A549 (cell line): ENCODE data around the gene LBHD1. TPM values are rescaled to one million over a fixed set of nuclear protein-coding genes. Genes with fewer than 3 reads are reported as not detected.

ENCODE experiments used
- ATAC-seq, 2 experiments: fragments of 200-7000 bp in 1 of 2; fragments of >200 bp in 1 of 2; cut with Nextera tagmentation in 1 of 2; cut with Tn5 transposase in 1 of 2; 3 replicates each; pipeline versions ENCODE4 v1.8.0 to v1.9.1; 2018 to 2020; ENCODE audit warnings: mild to moderate bottlenecking in 1 of 2, moderate library complexity in 1 of 2
- CTCF ChIA-PET: fragments of 300-600 bp; sonication (Branson Sonifier 250); formaldehyde crosslinking; extraction: SDS; loops from one replicate; lab custom pipeline; 2021; ENCODE audit warnings: antibody characterized with exemption, inconsistent platforms; lab: Yijun Ruan, JAX
- POLR2A ChIA-PET: fragments of 350-600 bp; formaldehyde crosslinking; extraction: SDS; loops from one replicate; lab custom pipeline; 2021; ENCODE audit warnings: antibody characterized with exemption, inconsistent platforms; lab: Yijun Ruan, JAX
- DNase-seq, 2 experiments: peaks; one replicate each; pipeline versions ENCODE4 v3.0.0 to v3.0.0-alpha.2; 2011 to 2016; ENCODE audit warnings: low read depth in 1 of 2, low spot score in 1 of 2
- FAIRE-seq: peaks from 2 replicates; lab custom pipeline; 2011; peaks lifted over from hg19 to GRCh38; lab: Jason Lieb, UNC
- H3K27ac ChIP-seq, 2 experiments: fragments of >200 bp; sonication (Bioruptor Twin); formaldehyde crosslinking; 3 replicates each; pipeline ENCODE4 v1.5.1; 2016 to 2017
- H3K4me1 ChIP-seq: fragments of >200 bp; sonication (Bioruptor Twin); formaldehyde crosslinking; 3 replicates; pipeline ENCODE4 v1.6.1; 2016
- H3K4me2 ChIP-seq: fragments of >200 bp; sonication (Bioruptor Twin); formaldehyde crosslinking; 3 replicates; pipeline ENCODE4 v1.6.1; 2016
- H3K4me3 ChIP-seq: fragments of >200 bp; sonication (Bioruptor Twin); formaldehyde crosslinking; 3 replicates; pipeline ENCODE4 v1.5.1; 2016
- H3K9me3 ChIP-seq: fragments of >200 bp; sonication (Bioruptor Twin); formaldehyde crosslinking; 3 replicates; pipeline ENCODE4 v1.6.1; 2016
- BHLHE40 ChIP-seq: IDR thresholded peaks from 2 replicates; pipeline ENCODE4 v1.6.1; 2012; ENCODE audit warnings: low read depth, low read length, inconsistent platforms
- CBX2 ChIP-seq: fragments of 200-600 bp; sonication (generic); IDR thresholded peaks from 2 replicates; pipeline ENCODE4 v1.6.1; 2016; ENCODE audit warnings: low read depth, mild to moderate bottlenecking, borderline replicate concordance
- CBX8 ChIP-seq: fragments of 200-600 bp; sonication (generic); IDR thresholded peaks from 2 replicates; pipeline ENCODE4 v1.6.1; 2016
- EHF ChIP-seq: fragments of 250-450 bp; sonication (Bioruptor Pico); IDR thresholded peaks from 2 replicates; pipeline ENCODE4 v1.5.0; 2020; ENCODE audit warnings: mild to moderate bottlenecking
- EP300 ChIP-seq, 2 experiments: fragments of >200 bp; sonication (Bioruptor Twin); formaldehyde crosslinking; IDR thresholded peaks; 2 replicates in 1 of 2; 3 replicates in 1 of 2; pipeline ENCODE4 v1.6.1; 2016 to 2017
- FOXS1 ChIP-seq: fragments of 250-450 bp; sonication (Bioruptor Pico); IDR thresholded peaks from 2 replicates; pipeline ENCODE4 v1.5.0; 2020; ENCODE audit warnings: mild to moderate bottlenecking, moderate library complexity
- GATA3 ChIP-seq: IDR thresholded peaks from 2 replicates; pipeline ENCODE4 v1.6.1; 2012; ENCODE audit warnings: borderline replicate concordance
- HOXA7 ChIP-seq: fragments of 250-450 bp; sonication (Bioruptor Pico); IDR thresholded peaks from 2 replicates; pipeline ENCODE4 v1.5.0; 2020; ENCODE audit warnings: mild to moderate bottlenecking, moderate library complexity
- HOXB13 ChIP-seq: fragments of 250-450 bp; sonication (Bioruptor Pico); IDR thresholded peaks from 2 replicates; pipeline ENCODE4 v1.5.0; 2020; ENCODE audit warnings: low read depth, mild to moderate bottlenecking, moderate library complexity
- HOXB5 ChIP-seq: fragments of 250-450 bp; sonication (Bioruptor Pico); IDR thresholded peaks from 2 replicates; pipeline ENCODE4 v1.5.0; 2020; ENCODE audit warnings: mild to moderate bottlenecking, moderate library complexity
- JUN ChIP-seq, 2 experiments: fragments of >200 bp; sonication (Bioruptor Twin); formaldehyde crosslinking; IDR thresholded peaks; 2 replicates in 1 of 2; 3 replicates in 1 of 2; pipeline ENCODE4 v1.6.1; 2016 to 2017
- MYC ChIP-seq: IDR thresholded peaks from 2 replicates; pipeline ENCODE4 v1.6.1; 2012; ENCODE audit warnings: mild to moderate bottlenecking, inconsistent platforms, low read length, improper control_type of control experiment, borderline replicate concordance
- POLR2A ChIP-seq: IDR thresholded peaks from 2 replicates; pipeline ENCODE4 v1.6.1; 2012; ENCODE audit warnings: mild to moderate bottlenecking, low read length
- POLR2AphosphoS2 ChIP-seq: conservative IDR thresholded peaks from 2 replicates; pipeline ENCODE4 v1.6.1; 2012; ENCODE audit warnings: low read length, improper control_type of control experiment, inconsistent platforms
- RAD21 ChIP-seq, 2 experiments: fragments of >200 bp in 1 of 2; sonication (Bioruptor Twin) in 1 of 2; formaldehyde crosslinking in 1 of 2; IDR thresholded peaks in 1 of 2; conservative IDR thresholded peaks in 1 of 2; 2 replicates in 1 of 2; 3 replicates in 1 of 2; pipeline ENCODE4 v1.6.1; 2012 to 2018; ENCODE audit warnings: inconsistent platforms in 1 of 2
- RARB ChIP-seq: fragments of 250-450 bp; sonication (Bioruptor Pico); IDR thresholded peaks from 2 replicates; pipeline ENCODE4 v1.8.0; 2021; ENCODE audit warnings: mild to moderate bottlenecking, moderate library complexity
- RFX5 ChIP-seq: fragments of 450-650 bp; IDR thresholded peaks from 2 replicates; pipeline ENCODE4 v1.7.1; 2014; ENCODE audit warnings: antibody characterized with exemption, mild to moderate bottlenecking, moderate library complexity
- TFCP2L1 ChIP-seq: fragments of 250-450 bp; sonication (Bioruptor Pico); IDR thresholded peaks from 2 replicates; pipeline ENCODE4 v1.5.0; 2021; ENCODE audit warnings: mild to moderate bottlenecking
- ZC3H11A ChIP-seq: fragments of 450-650 bp; IDR thresholded peaks from 2 replicates; pipeline ENCODE4 v1.6.1; 2014; ENCODE audit warnings: antibody characterized with exemption, mild to moderate bottlenecking
- ZNF302 ChIP-seq: fragments of 250-450 bp; sonication (Bioruptor Pico); IDR thresholded peaks from 2 replicates; pipeline ENCODE4 v1.9.0; 2021; ENCODE audit warnings: inconsistent platforms, mild to moderate bottlenecking, moderate library complexity
- WGBS: methylation state at CpG from one replicate; pipeline ENCODE4 v1.1.6; 2017; ENCODE audit errors: missing lambda C conversion rate; 5-methylcytosine and 5-hydroxymethylcytosine counted together
- polyA plus RNA-seq, 4 experiments: library from polyadenylated mRNA; depleted of rRNA in 3 of 4; stranded (reverse); fragments of >200 nt; fragmentation: RNase III in 1 of 4; extraction: RNeasy Plus Mini Kit Qiagen cat#74134 plus additional on column Dnase treatment in 1 of 4; gene quantifications; 2 replicates in 3 of 4; 3 replicates in 1 of 4; pipeline ENCODE4 v1.2.3, GENCODE V29; 2011 to 2017
- TF ChIP-seq, protein P1 (sequence below): IDR thresholded peaks from 2 replicates; pipeline ENCODE4 v1.6.1; 2012
- TF ChIP-seq, protein P2 (sequence below): fragments of >200 bp; sonication (Bioruptor Twin); formaldehyde crosslinking; IDR thresholded peaks from 3 replicates; pipeline ENCODE4 v1.5.1; 2016
- TF ChIP-seq, protein P3 (sequence below): IDR thresholded peaks from 2 replicates; pipeline ENCODE4 v1.6.1; 2012
- TF ChIP-seq, protein P4 (sequence below): fragments of 450-650 bp; IDR thresholded peaks from 2 replicates; pipeline ENCODE4 v1.6.1; 2014; ENCODE audit warnings: antibody characterized with exemption
- TF ChIP-seq, protein P5 (sequence below): fragments of 200-600 bp; sonication (generic); IDR thresholded peaks from 2 replicates; pipeline ENCODE4 v1.6.1; 2016; ENCODE audit warnings: antibody characterized with exemption, mild to moderate bottlenecking, moderate library complexity
- TF ChIP-seq, protein P6 (sequence below): fragments of 250-450 bp; sonication (Bioruptor Pico); IDR thresholded peaks from 2 replicates; pipeline ENCODE4 v1.5.0; 2020; ENCODE audit warnings: low read depth, mild to moderate bottlenecking, moderate library complexity

LBHD1 gene
- polyA plus RNA-seq, 2 of the 4 experiments (the other 2 are of a cell fraction), result 4.1 to 6.8 TPM

DNA sequence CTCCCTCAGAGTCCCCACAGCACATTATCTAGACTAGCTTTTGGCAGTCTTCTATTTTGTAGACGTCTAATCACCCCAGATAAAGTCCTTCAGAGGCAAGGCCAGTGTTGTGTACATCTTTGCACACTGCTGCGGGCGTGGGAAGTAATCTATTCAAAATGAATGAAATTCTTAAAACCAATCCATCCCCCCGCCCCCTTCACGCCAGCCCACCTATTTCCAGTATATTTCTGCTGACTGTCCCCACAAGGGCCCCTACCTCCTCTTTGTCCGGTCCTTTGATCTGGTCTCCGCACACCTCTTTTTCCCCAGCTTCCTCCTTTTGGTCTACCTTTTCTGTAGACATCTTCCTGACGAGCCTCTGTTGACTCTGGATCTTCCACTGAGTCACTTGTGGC is 34.8 kb upstream of the LBHD1 start:
- peak overlapping the region in 1 of 2 experiments; percentile 92; a peak in 2 of 6 replicates for H3K27ac ChIP-seq
- DNase-seq, result no peak
- H3K9me3 ChIP-seq, result no peaks in the 10 kb centered on the region
- no peak for FAIRE-seq
- ChIA-PET POLR2A (interaction anchor here (1.0 to 6.1 kb wide), 7 partner anchors 21 to 294 kb away, joined by 3 to 64 read pairs (median 7); partner anchors contain the start of genes C11orf98, CSKMT, EEF1G and HNRNPUL2), CTCF (interaction anchor here (1.0 to 5.3 kb wide), 8 partner anchors 9 to 56 kb away, joined by 3 to 37 read pairs (median 6); partner anchors contain the start of genes HNRNPUL2, LBHD1, TTC9C and UQCC3)
- H3K4me3 ChIP-seq, result no peak overlapping the region
- TF ChIP-seq MYC (no peak), ZNF302 (no peak), BHLHE40 (no peak), EP300 (IDR thresholded peaks at IDR 0.05) (no peak), GATA3 (no peak), RFX5 (no peak), HOXB13 (CRISPR knock-in tag) (no peak), RARB (CRISPR knock-in tag) (no peak), FOXS1 (CRISPR knock-in tag) (no peak), POLR2A (no peak)
- TF ChIP-seq, protein P1, sequence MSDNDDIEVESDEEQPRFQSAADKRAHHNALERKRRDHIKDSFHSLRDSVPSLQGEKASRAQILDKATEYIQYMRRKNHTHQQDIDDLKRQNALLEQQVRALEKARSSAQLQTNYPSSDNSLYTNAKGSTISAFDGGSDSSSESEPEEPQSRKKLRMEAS, result no peak
- WGBS, result 85% methylated on average over 8 of the region's 8 CpGs
- peaks cover 26% of the 10 kb centered on the region for H3K4me1 ChIP-seq
- peak overlapping the region; percentile 78 for H3K4me2 ChIP-seq
- no peak for ATAC-seq

DNA sequence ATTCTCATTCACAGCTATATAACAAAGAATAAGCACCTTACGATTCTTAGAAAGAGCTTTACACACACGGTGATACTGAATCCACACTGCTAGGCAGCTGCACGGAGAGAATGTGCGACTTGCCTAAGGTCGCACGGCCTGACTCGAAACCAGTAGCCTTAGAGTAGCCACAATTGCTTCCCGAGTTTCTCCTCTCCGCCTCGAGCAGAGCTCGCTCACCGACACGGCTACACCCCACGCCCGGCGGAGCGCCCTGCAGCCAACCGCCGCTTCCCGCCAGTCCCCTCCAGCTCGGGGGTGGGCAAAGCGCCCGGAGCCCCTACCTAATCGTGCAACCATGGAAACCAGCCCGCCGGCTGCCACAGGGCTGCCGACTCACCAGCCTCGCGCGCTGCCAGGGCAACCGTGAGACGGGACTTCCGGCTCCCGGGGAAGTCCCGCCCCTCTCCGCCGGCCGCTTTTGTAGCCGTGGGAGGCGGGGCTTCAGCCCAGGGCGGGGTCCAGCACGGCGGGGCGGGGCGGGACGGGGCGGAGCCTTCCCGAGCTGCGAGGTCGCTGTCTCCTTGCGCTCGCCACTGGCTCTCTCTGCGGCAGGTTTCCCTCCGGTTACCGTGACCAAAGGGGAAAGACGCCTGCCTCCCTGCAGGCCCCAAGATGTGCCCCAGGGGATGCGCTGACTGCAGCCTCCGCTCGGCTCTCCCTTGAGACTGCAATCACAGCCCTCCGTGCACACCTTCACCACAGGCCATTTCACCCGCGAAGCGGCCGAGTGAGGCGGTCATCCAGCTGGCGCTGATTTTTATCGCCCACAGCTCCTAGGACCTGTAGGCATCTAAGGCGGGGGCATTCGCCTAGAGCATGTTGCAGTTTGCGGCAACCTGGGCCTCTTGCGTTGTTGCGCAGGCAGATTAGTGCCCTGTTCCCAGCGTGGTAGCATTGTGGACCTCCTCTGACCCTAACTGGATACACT is 34.1 kb upstream of the LBHD1 start:
- ATAC-seq (peak; percentile 73 to 87), FAIRE-seq (no peak), DNase-seq (peak; percentile 87 to 90)
- Histone ChIP-seq H3K9me3 (no peaks in the 10 kb centered on the region), H3K4me3 (peak overlapping the region; percentile 69), H3K27ac (peak overlapping the region; percentile 80 to 92), H3K4me1 (peaks cover 26% of the 10 kb centered on the region), H3K4me2 (peak overlapping the region; percentile 78)
- CTCF ChIA-PET, result interaction anchor here (0.7 to 5.3 kb wide), 12 partner anchors 12 to 318 kb away, joined by 3 to 39 read pairs (median 5); partner anchors contain the start of genes HNRNPUL2 and TTC9C
- POLR2A ChIA-PET, result interaction anchor here (0.8 to 6.1 kb wide), 11 partner anchors 10 to 293 kb away, joined by 3 to 64 read pairs (median 5); partner anchors contain the start of genes C11orf98, CSKMT, EEF1G and HNRNPUL2
- WGBS, result 30% methylated on average over 40 of the region's 73 CpGs
- TF ChIP-seq, protein P2, sequence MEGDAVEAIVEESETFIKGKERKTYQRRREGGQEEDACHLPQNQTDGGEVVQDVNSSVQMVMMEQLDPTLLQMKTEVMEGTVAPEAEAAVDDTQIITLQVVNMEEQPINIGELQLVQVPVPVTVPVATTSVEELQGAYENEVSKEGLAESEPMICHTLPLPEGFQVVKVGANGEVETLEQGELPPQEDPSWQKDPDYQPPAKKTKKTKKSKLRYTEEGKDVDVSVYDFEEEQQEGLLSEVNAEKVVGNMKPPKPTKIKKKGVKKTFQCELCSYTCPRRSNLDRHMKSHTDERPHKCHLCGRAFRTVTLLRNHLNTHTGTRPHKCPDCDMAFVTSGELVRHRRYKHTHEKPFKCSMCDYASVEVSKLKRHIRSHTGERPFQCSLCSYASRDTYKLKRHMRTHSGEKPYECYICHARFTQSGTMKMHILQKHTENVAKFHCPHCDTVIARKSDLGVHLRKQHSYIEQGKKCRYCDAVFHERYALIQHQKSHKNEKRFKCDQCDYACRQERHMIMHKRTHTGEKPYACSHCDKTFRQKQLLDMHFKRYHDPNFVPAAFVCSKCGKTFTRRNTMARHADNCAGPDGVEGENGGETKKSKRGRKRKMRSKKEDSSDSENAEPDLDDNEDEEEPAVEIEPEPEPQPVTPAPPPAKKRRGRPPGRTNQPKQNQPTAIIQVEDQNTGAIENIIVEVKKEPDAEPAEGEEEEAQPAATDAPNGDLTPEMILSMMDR, result no peak
- TF ChIP-seq, protein P1, result peak; percentile 74; the same call in 1 of the 2 replicates
- TF ChIP-seq RAD21 (conservative IDR thresholded peaks at IDR 0.05 in 1 of 2, IDR thresholded peaks at IDR 0.05 in 1 of 2) (no peak), POLR2AphosphoS2 (no peak), GATA3 (0 out of 2 replicates have a peak, but pooled peaks have one; percentile 42), ZC3H11A (no peak), JUN (IDR thresholded peaks at IDR 0.05) (peak in 1 of 2 experiments; percentile 83; a peak in 3 of 5 replicates), EP300 (IDR thresholded peaks at IDR 0.05) (no peak), HOXA7 (CRISPR knock-in tag) (no peak), POLR2A (peak; percentile 66), CBX8 (no peak), EHF (CRISPR knock-in tag) (no peak), HOXB5 (CRISPR knock-in tag) (no peak), TFCP2L1 (CRISPR knock-in tag) (0 out of 2 replicates have a peak, but pooled peaks have one; percentile 5), CBX2 (no peak)
- TF ChIP-seq, protein P3, sequence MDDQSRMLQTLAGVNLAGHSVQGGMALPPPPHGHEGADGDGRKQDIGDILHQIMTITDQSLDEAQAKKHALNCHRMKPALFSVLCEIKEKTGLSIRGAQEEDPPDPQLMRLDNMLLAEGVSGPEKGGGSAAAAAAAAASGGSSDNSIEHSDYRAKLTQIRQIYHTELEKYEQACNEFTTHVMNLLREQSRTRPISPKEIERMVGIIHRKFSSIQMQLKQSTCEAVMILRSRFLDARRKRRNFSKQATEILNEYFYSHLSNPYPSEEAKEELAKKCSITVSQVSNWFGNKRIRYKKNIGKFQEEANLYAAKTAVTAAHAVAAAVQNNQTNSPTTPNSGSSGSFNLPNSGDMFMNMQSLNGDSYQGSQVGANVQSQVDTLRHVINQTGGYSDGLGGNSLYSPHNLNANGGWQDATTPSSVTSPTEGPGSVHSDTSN, result peak; percentile 3; the same call in 1 of the 2 replicates
- TF ChIP-seq, protein P4, sequence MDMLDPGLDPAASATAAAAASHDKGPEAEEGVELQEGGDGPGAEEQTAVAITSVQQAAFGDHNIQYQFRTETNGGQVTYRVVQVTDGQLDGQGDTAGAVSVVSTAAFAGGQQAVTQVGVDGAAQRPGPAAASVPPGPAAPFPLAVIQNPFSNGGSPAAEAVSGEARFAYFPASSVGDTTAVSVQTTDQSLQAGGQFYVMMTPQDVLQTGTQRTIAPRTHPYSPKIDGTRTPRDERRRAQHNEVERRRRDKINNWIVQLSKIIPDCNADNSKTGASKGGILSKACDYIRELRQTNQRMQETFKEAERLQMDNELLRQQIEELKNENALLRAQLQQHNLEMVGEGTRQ, result no peak
- TF ChIP-seq, protein P5, sequence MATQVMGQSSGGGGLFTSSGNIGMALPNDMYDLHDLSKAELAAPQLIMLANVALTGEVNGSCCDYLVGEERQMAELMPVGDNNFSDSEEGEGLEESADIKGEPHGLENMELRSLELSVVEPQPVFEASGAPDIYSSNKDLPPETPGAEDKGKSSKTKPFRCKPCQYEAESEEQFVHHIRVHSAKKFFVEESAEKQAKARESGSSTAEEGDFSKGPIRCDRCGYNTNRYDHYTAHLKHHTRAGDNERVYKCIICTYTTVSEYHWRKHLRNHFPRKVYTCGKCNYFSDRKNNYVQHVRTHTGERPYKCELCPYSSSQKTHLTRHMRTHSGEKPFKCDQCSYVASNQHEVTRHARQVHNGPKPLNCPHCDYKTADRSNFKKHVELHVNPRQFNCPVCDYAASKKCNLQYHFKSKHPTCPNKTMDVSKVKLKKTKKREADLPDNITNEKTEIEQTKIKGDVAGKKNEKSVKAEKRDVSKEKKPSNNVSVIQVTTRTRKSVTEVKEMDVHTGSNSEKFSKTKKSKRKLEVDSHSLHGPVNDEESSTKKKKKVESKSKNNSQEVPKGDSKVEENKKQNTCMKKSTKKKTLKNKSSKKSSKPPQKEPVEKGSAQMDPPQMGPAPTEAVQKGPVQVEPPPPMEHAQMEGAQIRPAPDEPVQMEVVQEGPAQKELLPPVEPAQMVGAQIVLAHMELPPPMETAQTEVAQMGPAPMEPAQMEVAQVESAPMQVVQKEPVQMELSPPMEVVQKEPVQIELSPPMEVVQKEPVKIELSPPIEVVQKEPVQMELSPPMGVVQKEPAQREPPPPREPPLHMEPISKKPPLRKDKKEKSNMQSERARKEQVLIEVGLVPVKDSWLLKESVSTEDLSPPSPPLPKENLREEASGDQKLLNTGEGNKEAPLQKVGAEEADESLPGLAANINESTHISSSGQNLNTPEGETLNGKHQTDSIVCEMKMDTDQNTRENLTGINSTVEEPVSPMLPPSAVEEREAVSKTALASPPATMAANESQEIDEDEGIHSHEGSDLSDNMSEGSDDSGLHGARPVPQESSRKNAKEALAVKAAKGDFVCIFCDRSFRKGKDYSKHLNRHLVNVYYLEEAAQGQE, result no peak
- TF ChIP-seq, protein P6, sequence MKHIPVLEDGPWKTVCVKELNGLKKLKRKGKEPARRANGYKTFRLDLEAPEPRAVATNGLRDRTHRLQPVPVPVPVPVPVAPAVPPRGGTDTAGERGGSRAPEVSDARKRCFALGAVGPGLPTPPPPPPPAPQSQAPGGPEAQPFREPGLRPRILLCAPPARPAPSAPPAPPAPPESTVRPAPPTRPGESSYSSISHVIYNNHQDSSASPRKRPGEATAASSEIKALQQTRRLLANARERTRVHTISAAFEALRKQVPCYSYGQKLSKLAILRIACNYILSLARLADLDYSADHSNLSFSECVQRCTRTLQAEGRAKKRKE (CRISPR knock-in tag), result no peak
